SW480 (cell line): ENCODE data around the gene NAT8L.

Source experiments
- DNase-seq: peaks from one replicate; pipeline ENCODE4 v3.0.0-alpha.2; 2016; ENCODE audit warnings: low spot score

The NAT8L gene

GRCh38 chr4:2094545-2094944 is 35.4 kb downstream of the NAT8L start:
- DNase-seq: no peak

DNA sequence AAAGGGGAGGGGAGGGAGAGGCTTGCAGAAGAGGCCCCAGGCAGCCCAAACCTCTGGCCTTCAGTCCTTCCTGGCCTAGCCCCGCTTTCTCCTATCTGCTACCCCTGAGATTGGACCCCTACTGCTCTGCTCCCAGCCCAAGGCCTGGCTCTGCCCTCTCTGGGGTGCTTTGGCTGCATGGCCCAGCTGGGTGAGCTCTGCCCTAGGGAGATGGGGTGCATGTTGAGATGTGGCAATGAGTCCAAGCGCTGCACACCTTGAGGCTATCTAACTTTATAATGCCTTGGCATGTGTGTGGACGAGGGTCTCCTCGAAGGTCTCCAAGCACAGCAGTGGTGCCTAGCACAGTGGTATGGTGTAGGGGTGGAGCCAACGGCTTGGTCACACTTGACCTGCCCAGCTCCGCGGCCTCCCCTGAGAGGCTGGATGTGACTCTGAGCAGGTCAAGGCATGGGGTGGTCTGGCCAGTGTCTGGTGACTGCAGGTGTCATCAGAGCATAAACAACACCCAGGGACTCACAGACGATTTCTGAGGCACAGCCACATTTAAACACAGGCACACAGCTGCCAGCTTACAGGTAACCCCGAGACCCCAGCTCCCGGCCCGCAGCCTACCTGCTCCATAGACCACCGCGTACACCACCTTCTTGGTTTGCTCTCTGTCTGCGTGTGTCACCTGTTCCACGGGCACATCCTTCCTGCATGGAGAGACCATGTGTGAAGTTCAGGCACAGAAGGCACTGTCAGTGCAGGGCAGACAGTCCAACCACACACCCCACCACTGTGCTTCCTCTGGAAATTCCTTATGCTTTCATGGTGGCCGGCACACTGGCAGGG is 36.3 kb downstream of the NAT8L start:
- peak; percentile 81 for DNase-seq

- peak; percentile 35 for DNase-seq
Observed at GRCh38 chr4:2096073-2096609, 37.0 kb downstream of the NAT8L start.

GRCh38 chr4:2101346-2102044 is 42.4 kb downstream of the NAT8L start:
- no peak for DNase-seq

GRCh38 chr4:2102045-2102883 is 43.1 kb downstream of the NAT8L start:
- DNase-seq: no peak

DNA sequence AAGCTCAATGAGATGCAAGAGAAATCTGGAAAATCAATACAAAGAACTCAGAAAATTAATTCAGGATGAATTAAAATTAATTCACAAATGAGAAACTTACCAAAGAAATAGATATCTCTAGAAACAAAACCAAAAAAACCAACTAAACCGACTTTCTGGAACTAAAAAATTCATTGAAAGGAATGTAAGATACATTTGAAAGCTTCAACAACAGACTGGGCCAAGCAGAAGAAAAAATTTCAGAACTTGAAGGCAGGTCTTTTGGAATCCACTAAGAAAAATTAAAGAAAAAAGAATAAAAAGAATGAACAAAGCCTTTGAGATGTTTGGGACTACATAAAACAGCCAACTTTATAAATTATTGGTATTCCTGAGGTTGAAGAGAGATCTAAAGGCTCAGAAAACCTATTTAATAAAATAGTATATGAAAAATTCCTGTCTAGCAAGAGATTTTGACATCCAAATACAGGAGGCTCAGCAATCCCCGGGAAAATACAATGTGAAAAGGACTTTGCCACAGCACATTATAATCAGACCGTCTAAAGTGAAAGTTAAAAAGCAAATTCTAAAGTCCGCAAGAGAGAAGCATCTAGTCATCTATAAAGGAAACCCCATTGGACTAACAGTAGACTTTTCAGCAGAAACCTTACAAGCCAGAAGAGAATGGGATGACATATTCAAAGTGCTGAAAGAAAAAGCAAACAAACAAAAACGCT is 44.2 kb downstream of the NAT8L start:
- no peak for DNase-seq

GRCh38 chr4:2103843-2104547 is 44.9 kb downstream of the NAT8L start:
- DNase-seq: no peak

DNA sequence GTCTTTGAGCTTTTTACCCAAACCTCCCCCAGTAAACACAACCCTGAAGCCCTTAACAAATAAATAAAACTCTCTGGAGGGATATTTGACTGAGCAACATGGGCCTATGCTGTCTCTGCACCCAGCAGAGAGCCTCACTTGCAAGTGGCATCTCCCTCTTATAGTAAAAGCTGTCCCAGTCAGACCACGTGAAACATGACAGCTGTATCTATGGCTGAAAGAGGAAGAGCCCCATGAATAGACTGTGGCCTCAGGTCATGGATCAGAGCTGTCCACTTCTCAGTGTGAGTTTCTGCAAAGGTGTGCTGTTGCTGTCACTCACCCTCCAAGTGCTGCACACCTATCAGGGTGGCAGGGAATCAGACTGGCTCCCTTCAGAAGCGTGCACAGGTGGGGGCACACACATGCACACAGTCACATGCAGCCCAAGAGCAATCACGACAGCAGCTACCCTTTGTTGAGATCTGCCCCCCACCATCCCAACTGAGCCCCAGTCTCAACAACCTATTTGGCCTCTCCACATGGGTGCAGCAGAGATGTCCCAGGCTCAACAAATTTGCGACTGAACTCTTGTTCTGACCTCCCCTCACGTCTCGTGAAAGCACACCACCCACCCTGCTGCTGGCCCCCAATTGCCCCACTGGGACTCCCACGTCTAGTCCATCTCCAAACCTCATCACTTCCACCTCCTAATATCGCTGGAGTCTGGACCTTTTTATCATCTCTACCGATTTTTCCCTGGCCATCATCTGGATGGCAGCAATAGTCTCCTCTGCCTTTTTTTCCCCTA is 45.6 kb downstream of the NAT8L start:
- DNase-seq: no peak

- DNase-seq: no peak
Observed at GRCh38 chr4:2105559-2105958, 46.4 kb downstream of the NAT8L start.

DNA sequence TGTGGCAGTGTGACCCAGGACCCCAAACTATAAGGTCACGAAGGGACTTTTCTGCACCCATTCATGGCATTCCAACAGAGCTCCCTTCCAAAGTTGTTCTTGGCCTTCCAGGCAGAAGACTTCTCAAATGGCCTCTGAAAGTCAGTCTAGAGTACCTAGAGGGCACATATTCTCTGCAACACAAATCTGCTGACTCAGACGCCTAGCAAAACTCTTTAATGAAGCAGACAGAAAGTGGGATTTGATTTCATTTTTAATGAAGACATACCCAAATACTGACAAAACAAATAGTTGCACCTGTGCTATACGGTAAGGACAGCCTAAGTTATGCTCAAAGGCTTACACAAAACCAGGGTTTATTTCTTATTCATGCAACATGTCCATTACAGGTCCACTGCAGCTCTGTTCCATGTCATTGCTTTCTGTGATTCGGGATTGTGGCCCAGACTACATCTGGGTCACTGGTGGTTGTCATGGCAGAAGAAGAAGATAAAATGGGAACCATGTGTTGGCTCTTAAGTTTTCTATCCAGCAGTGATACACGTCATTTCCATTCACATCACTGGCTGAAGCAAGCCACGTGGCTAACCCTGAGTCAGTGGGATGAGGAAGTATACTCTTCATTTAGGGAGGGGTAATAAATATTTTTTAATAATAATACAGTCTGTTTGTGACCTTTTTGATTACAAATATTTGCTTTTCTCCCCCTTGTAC is 57.7 kb downstream of the NAT8L start:
- no peak for DNase-seq
